Anterior cingulate cortex (tissue), 58 donors: Measurements from ENCODE around the gene MYL4.
"Not testable (repeated sequence)": the region's sequence is repeated elsewhere in the genome, so short reads cannot be mapped to it uniquely, and the experiment has no call there.

Experiments
- DNase-seq, 58 donors: peaks; one replicate each; lab custom pipeline; 2025; lab: John Stamatoyannopoulos, UW

The MYL4 gene

DNA sequence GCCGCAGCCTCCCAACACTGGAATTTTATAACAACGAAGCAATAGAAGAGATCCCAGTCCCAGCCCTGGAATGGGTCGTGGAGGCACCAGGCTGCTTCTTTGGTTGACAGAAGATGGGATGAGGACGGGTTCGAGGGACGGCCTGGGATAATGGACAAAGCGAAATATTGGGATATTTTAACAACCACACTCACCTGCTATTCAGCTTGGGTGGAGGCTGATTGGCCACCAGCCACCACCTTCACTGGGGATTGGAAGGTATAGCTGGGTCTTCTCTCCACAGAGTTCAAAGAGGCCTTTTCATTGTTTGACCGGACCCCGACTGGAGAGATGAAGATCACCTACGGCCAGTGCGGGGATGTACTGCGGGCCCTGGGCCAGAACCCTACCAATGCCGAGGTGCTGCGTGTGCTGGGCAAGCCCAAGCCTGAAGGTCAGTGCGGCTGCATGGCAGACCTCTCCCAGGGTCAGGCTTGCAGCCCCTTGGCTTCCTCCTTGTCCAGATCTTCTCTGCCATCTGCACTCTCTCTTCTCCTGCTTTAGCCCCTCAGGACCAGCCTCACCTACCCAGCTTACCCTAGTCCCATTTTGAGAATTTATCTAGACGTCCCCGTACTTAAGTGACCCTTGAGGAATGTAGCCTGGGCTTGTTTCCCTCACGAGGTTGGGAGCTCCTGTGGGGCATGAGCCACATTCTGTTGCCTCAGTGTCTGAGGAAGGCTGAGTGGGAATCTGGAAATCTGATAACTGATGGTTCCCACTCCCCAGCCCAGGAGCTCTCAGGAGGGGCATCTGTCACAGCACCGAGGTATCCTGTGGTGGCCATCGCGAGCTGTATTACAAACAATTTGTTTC lies 10.7 kb downstream of the MYL4 start:
- no peak for DNase-seq

- no peak for DNase-seq
These were observed 11.4 kb downstream of the MYL4 start for GRCh38 chr17:47220531-47220999.

DNA sequence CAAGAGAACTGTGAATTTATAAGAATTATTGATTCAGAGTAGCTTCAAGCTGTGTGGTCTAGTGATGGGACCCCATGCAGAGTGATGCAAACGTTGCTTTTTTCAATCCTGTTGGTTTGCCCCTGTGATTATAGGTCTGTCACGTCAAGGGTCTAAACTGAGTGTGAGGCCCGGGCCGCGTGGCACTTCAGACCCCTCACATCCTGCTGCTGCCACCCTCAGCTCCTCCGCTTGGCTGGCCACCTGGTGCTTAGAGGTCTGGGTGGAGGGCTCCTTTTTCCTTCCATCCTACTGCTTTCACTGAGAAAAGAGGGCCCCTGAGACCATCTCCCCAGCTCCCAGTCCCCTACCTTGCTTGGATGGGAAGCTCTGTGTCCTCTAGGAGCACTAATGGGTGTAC lies 12.0 kb downstream of the MYL4 start:
- no peak for DNase-seq

DNA sequence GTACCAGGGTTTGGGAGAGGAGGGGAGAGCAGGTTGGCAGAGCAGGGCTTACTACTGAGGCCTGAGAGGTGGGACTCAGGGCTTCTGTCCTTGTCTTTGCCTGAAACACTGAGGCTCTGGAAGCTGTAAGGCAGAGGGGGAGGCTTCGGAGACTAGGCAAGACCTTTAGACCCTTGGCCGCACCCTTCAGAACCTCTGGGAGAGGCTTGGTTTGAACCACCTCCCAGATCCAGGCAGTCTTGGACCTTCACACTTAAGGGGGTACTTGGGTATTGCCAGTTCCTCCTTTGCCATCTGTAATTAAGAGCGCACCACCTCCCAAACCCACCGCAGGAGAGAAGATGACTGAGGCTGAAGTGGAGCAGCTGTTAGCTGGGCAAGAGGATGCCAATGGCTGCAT lies 12.9 kb downstream of the MYL4 start:
- no peak for DNase-seq

DNA sequence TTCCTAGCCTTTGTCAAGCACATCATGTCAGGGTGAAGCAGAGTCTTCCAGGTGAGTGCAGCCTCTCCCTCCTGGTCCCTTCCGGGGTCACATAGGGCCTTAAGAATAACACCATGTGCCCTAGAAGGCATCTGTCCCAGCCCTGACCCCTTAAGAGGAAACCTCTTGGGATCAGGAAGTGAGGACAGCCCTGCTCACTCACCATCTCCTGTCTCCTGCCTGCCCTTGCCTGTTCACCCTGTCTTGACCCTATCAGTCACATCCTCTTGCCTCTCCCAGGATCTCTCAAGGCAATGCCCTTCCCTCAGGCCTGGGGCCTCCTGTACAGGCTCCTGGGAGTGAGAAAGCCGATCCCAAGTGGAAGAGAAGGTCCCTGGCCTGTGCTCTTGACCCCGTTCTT lies 13.9 kb downstream of the MYL4 start:
- DNase-seq = no peak

GRCh38 chr17:47223460-47223859 lies 14.3 kb downstream of the MYL4 start:
- DNase-seq = no peak

DNA sequence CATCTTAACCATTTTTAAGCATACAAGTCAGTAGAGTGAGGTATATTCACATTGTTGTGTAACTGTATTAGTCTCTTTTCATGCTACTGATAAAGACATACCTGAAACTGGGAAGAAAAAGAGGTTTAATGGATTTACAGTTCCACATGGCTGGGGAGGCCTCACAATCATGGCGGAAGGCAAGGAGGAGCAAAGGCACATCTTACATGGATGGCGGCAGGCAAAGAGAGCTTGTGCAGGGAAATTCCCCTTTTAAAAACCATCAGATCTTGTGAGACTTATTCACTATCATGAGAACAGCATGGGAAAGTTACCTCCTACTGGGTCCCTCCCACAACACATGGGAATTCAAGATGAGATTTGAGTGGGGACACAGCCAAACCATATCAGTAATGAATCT lies 14.9 kb downstream of the MYL4 start:
- not testable (repeated sequence) for DNase-seq

DNA sequence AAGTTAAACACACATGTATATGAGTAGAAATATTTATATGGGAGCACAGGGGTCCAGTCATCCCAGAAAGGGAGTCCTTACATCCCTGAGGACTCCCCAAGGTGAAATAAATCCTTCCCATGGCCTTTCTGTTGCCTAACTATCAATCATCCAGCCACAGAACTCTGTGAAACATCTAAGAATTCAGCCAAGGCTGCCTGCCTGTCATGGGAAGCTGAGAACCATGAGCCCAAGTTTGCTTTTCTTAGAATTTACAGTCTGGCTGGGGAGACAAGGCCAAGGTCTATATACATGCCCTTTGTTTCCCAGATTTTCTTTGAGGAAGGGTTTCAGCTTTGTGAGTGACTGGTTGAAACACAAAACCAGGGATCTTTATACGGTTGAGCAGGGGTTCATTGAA lies 15.8 kb downstream of the MYL4 start:
- DNase-seq = no peak

- DNase-seq = peak in 2 of 58 donors; percentile 5 to 7
These were observed 16.3 kb downstream of the MYL4 start for GRCh38 chr17:47225436-47225858.

DNA sequence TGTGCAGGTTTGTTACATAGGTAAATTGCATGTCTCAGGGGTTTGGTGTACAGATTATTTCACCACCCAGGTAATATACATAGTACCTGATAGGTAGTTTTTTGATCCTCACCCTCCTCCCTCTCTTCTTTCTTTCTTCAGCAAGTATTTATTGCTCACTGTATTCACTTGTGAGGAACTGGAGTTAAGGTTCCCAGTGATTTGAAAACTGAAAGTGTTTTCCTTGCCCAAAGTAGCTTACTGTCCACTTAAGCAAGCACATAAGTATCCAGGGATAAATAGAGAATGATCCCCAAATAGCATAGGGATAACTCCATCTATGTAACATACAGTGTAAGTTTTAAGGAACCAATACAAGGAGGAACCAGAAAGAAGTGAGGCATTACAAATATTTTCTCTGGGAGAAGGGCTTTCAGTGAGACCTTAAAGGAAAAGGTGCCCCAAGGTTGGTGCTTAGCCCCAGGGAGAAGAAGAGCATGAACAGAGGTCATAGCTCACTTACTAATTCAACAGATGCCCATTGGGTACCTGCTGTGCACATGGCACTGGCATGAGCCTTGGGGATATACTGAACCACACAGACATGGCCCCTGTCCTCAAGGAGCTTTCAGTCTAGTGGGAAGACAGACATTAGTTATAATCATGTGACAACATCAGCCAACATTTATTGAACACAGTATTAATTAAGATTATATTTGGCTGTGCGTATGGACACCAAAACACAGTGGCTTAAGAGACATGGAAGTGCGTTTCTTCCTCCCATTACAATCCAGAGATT lies 17.0 kb downstream of the MYL4 start:
- DNase-seq = no peak

GRCh38 chr17:47227862-47228261 lies 18.7 kb downstream of the MYL4 start:
- DNase-seq = no peak

DNA sequence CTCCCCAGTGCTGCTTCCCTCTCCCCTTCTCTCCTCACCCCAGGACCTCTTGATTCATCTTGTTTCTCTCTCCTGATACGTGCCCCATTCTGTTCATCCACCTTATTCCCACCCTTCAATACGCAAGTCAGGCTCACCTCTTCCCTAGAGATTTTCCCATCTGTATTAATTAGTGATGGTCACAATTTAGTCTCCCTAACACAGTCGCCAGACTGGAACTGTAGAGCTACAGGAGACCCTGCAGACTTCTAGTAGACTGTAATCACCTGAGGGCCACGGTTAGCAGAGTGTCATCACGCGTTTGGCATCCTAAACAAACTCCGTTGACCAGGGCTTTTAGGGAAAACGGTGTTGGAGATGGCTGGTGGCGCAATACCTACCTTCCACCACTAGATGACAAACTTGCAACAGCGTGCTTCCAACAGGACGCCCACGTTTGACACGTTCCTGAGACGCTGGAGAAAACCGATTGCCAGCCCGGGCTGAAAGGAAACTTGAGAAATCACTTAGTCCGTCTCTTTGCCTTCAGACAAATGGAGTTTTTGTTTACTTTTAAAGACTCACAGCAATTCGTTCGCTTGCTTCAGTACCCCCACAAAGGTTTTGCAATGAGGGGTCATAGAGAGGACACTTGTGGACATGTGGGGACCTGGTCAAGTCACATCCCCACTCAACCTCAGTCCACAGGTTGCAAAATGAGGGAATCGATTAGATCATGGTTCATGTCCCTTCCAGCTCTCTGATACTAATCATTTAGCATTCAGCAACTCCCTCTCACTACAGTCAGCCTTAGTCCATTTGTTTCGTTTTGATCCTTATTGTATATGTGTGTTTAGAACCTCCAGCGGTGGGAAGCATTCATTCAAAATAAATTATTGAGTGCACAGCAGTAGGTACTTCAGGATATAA lies 20.6 kb downstream of the MYL4 start:
- peak in 54 of 58 donors; percentile 15 to 84 (median 60) for DNase-seq

DNA sequence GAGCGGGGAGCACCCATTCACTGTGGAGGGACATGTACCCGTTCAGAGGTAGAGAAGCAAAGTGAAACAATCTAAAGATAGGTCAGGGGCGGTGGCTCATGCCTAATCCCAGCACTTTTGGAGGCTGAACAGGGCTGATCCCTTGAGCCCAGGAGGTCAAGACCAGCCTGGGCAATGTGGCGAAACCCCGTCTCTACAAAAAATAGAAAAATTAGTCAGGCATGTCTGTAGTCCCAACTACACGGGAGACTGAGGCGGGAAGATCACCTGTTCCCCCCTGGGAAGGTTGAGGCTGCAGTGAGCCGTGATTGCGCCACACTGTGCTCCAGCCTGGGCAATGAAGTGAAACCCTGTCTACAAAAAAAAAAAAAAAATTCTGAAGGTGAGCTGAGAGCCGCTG lies 21.7 kb downstream of the MYL4 start:
- no peak for DNase-seq

DNA sequence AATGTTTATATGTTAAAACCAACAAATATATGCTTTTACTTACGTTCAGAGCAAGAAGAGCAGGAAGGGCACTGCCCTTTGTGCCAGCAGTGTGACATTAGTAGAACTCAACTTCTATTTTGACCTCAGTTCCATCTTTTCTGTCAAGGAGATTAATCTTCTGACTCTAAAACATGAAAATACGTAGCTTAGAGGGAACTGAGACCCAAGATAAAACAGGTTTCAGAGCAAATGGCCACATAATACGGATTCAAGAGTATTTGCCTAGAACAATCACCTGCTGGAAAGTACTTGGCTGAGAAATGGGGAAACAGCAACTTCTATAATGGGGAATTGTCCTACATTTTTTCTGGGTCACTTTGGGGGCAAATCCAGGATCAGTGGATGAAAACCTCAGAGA lies 22.2 kb downstream of the MYL4 start:
- DNase-seq = no peak

- no peak for DNase-seq
These were observed 22.7 kb downstream of the MYL4 start for GRCh38 chr17:47231866-47232265.

GRCh38 chr17:47232465-47232864 lies 23.3 kb downstream of the MYL4 start:
- DNase-seq = no peak

GRCh38 chr17:47235506-47235905 lies 26.4 kb downstream of the MYL4 start:
- no peak for DNase-seq

GRCh38 chr17:47235923-47236322 lies 26.8 kb downstream of the MYL4 start:
- DNase-seq = no peak

DNA sequence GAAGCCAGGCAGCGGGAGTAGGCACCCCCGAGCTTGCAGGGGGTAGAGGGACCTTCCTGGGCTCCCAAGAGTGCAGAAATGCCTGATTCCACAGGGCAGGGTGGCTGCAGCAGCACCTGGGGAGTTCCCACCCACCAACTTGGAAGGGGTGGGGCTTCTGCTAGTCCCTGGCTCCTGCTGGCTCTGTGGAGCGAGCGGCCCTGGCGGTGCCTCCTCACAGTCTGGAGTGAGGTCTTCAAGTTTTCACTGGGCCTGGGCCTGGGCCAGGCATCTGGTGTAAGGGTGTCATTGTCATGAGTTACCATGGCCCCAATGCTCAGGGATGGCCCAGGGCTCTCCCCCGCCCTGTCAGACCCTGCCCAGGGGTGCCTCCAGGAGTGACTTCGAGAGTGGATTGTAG lies 28.7 kb downstream of the MYL4 start:
- DNase-seq = no peak

- DNase-seq = no peak
These were observed 29.3 kb downstream of the MYL4 start for GRCh38 chr17:47238321-47239010.
